Measurements from ENCODE around the gene MRRF.

The MRRF gene

GRCh38 chr9:122286764-122287163 lies 22.1 kb downstream of the MRRF start:
- TF ChIP-seq GABPA (IDR thresholded peaks at IDR 0.05; ENCODE audit: low read depth) (no peak), SPI1 (IDR thresholded peaks at IDR 0.05; ENCODE audit: borderline replicate concordance, low read depth) (no peak), CTCF (IDR thresholded peaks at IDR 0.05; ENCODE audit: insufficient read depth, low read length) (no peak), REST (IDR thresholded peaks at IDR 0.05; ENCODE audit: insufficient replicate concordance, low read depth) (no peak), POLR2AphosphoS5 (IDR thresholded peaks at IDR 0.05; ENCODE audit: low read depth) (no peak)
- no peaks in the 10 kb centered on the region for H3K27me3 ChIP-seq (ENCODE audit: insufficient read depth, poor library complexity, severe bottlenecking)
- no peak overlapping the region for H3K4me3 ChIP-seq (replicated peaks; ENCODE audit: insufficient read depth, low read length)
- no peak for DNase-seq (ENCODE audit: low read depth in 1 of 2, low spot score in 1 of 2)
- no peak overlapping the region for H3K27ac ChIP-seq (replicated peaks)

DNA sequence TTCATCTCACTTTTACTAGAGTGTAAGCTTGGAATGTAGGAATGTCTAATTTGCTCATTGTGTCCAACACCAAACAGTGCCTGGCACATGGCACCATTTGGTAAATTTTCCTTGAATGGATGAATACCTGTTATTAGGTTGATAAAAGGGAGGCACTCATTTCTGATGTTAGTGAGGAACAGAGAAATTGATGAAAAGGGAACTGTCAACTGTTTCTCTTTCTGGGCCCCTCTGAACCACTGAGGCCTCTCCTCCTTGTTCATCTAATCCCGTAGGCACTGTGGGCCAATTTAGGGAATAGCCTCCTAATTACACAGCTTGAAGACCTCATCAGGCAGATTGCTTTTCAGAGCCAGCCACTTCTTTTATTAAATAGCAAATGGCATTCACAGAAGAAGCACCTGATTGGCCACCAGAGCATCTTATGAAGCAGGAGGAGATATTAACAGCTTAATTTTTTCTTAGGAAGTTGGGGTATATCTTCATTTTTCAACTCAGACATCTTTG lies 22.6 kb downstream of the MRRF start:
- Histone ChIP-seq H3K27ac (replicated peaks) (no peak overlapping the region), H3K27me3 (ENCODE audit: insufficient read depth, poor library complexity, severe bottlenecking) (no peaks in the 10 kb centered on the region), H3K4me3 (replicated peaks; ENCODE audit: insufficient read depth, low read length) (no peak overlapping the region)
- no peak for DNase-seq (ENCODE audit: low read depth in 1 of 2, low spot score in 1 of 2)
- TF ChIP-seq POLR2AphosphoS5 (IDR thresholded peaks at IDR 0.05; ENCODE audit: low read depth) (no peak), REST (IDR thresholded peaks at IDR 0.05; ENCODE audit: insufficient replicate concordance, low read depth) (no peak), GABPA (IDR thresholded peaks at IDR 0.05; ENCODE audit: low read depth) (no peak), SPI1 (IDR thresholded peaks at IDR 0.05; ENCODE audit: borderline replicate concordance, low read depth) (no peak), CTCF (IDR thresholded peaks at IDR 0.05; ENCODE audit: insufficient read depth, low read length) (no peak)

- no peak overlapping the region for H3K4me3 ChIP-seq (replicated peaks; ENCODE audit: insufficient read depth, low read length)
- H3K27ac ChIP-seq (replicated peaks): no peak overlapping the region
- TF ChIP-seq REST (IDR thresholded peaks at IDR 0.05; ENCODE audit: insufficient replicate concordance, low read depth) (no peak), CTCF (IDR thresholded peaks at IDR 0.05; ENCODE audit: insufficient read depth, low read length) (no peak), SPI1 (IDR thresholded peaks at IDR 0.05; ENCODE audit: borderline replicate concordance, low read depth) (no peak), POLR2AphosphoS5 (IDR thresholded peaks at IDR 0.05; ENCODE audit: low read depth) (no peak), GABPA (IDR thresholded peaks at IDR 0.05; ENCODE audit: low read depth) (no peak)
- DNase-seq (ENCODE audit: low read depth in 1 of 2, low spot score in 1 of 2): no peak
- no peaks in the 10 kb centered on the region for H3K27me3 ChIP-seq (ENCODE audit: insufficient read depth, poor library complexity, severe bottlenecking)
Observed at GRCh38 chr9:122291458-122291857, 26.8 kb downstream of the MRRF start.
